Cortex of kidney (tissue), 1 donor: Measurements from ENCODE around the gene UBE4A.

Source experiments
- DNase-seq: peaks from one replicate; lab custom pipeline; 2025; lab: John Stamatoyannopoulos, UW

The UBE4A gene

GRCh38 chr11:118341815-118342489 lies 17.4 kb upstream of the UBE4A start:
- DNase-seq: no peak

DNA sequence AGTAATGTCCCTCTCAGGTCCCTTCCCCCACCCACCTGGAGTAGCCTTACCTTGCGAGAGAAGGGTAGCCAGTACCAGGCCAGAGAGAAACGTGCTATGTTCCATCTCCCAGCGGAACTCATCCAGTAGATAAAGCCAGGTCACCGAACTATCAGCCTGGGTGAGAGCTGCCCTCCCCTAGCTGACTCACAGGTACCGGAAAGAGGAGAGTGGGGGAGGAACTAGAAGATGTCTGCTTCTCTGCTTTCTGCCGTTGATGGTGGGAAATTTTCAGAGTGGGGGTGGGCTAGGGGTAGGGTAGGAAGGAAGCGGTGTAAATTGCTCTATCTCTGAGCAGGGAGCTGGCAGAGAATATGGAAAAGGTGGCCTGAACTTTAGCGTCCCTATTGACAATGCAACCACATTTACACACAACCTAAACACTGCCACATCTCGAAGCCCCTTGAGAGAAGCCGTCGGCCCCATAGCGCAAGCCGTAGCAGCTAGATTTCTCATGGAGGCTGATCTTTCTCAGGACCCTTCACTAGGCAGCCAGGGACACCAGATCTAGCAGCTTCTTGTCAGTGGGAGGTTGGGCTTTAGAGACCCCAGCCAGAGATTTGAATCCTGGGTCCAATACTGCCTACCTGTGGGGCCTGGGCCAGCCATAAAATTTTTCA lies 16.8 kb upstream of the UBE4A start, which contains the start of gene CD3D:
Gene CD3D, minus strand, starts transcription at position 203 of the 659 bp plus-strand sequence. Its CDS starts 98 bp downstream, at position 105.
- no peak for DNase-seq

DNA sequence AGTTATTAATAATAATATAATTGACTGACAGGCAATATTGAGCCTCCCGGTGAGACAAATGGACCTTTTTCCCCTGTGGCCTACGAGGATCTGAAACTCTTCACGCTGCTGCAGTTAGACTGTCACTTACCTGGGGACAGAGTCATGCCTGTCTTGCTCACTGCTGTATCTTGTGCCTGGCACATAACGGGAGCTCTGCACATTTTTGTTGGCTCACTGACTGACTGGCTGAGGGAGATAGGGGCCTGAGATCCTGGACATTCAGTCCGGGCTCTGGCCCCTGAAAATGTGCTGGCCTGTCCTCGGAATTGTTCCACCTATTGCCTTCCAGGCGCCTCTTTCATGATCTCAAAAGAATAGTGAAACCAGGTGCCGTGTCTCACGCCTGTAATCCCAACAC lies 16.2 kb upstream of the UBE4A start:
- DNase-seq: no peak

GRCh38 chr11:118343981-118344515 lies 15.4 kb upstream of the UBE4A start, which contains the start of gene CD3G:
CD3G (plus strand) TSS chr11:118344344; CDS start chr11:118344424, 80 bp downstream.
- DNase-seq: no peak

GRCh38 chr11:118349475-118349874 lies 9.9 kb upstream of the UBE4A start:
- no peak for DNase-seq

- no peak for DNase-seq
These were observed 6.2 kb upstream of the UBE4A start for GRCh38 chr11:118353084-118353710.

GRCh38 chr11:118358071-118358470 lies 1.3 kb upstream of the UBE4A start:
- DNase-seq: no peak

- no peak for DNase-seq
These were observed 5.7 kb downstream of the UBE4A start for GRCh38 chr11:118364956-118365615.

- no peak for DNase-seq
These were observed 6.9 kb downstream of the UBE4A start for GRCh38 chr11:118366287-118366686.

DNA sequence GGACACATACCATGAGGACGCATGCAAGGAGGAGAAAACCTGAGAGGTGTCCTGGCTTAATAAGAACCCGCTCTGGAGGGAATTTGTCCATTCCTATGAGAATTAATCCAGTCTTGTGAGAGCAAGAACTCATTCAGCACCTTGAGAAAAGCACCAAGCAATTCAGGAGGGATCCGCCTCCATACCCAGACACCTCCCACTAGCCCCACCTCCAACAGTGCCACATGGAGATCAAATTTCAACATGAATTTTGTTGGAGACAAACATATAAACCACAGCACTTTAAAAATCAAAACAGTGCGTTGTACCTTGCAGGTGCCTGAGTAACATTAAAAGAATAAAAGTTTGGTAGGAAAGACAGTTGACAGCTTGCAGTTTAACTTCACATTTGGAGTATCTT lies 11.4 kb downstream of the UBE4A start:
- no peak for DNase-seq

DNA sequence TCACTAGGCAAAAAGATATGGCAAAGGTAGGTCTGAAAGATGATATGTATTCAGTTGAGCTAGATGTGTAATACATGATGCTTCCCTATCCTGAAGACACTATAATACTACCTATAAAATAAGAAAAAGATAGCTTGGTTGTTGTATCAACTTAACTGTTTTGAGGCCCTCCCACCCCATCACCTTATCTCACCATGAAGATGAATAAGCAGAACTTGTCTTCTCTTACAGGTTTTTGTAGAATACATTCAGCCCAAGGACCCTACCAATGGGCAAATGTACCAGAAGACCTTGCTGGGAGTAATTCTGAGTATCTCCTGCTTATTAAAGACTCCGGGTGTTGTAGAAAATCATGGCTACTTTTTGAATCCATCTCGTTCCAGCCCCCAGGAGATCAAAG lies 13.9 kb downstream of the UBE4A start:
- no peak for DNase-seq

DNA sequence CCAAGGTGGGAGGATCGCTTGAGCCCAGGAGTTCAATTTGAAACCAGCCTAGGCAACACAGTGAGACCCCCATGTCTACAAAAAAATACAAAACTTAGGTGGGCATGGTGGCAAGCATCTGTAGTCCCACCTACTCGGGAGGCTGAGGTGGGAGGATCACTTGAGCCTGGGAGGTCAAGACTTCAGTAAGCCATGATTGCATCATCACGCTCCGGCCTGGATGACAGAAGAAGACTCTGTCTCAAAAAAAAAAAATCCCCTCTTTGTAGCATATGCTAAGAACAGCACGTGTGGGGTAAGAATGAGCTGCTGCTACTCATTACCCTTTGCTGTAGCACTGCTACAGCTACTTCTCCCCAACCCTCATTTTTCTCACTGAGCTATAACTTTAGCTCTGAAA lies 14.5 kb downstream of the UBE4A start:
- no peak for DNase-seq

DNA sequence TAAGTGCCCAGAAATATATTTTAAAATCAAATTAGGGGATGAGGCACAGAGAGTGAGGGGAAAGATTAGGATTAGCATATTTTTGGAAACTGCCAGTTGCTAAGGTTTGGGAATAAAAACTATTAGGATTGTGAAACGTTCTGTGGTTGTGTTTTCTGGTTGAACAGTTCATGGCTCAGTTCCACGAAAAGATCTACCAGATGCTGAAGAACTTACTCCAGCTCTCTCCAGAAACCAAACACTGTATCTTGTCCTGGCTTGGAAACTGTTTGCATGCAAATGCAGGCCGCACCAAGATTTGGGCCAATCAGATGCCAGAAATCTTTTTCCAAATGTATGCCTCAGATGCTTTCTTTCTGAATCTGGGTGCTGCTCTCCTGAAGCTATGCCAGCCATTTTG lies 15.3 kb downstream of the UBE4A start:
- no peak for DNase-seq

GRCh38 chr11:118375978-118376377 lies 16.6 kb downstream of the UBE4A start:
- DNase-seq: no peak

DNA sequence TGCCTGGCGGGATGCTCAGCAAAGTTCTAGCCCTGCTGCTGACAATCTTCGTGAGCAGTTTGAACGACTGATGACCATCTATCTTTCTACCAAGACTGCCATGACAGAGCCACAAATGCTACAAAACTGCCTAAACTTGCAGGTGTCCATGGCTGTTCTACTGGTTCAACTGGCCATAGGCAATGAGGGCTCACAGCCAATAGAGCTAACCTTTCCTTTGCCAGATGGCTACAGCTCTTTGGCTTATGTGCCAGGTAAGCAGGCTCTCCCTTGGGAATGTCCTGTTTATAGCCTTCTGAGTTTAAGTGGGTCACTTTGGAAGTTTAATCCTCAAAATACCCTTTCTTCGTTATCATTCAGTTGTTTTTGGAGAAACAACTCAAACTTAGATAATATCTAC lies 20.1 kb downstream of the UBE4A start:
- DNase-seq: no peak

DNA sequence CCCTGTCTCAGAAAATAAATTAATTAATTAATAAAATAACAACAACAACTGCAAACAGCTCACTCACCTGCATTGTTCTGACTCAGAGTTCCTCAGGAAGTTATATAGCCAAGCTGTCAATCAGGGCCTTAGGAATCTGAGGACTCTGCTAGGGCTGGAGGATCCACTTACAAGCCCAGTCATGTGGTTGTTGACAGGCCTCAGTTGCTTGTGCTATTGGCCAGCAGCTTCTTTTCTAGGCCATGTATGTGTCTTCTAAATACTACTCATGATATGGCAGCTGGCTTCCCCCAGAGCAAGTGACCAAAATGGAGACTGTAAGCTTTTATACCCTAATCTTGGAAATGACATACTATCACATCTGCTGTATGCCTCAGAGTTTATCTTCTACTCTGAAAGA lies 21.2 kb downstream of the UBE4A start:
- no peak for DNase-seq

DNA sequence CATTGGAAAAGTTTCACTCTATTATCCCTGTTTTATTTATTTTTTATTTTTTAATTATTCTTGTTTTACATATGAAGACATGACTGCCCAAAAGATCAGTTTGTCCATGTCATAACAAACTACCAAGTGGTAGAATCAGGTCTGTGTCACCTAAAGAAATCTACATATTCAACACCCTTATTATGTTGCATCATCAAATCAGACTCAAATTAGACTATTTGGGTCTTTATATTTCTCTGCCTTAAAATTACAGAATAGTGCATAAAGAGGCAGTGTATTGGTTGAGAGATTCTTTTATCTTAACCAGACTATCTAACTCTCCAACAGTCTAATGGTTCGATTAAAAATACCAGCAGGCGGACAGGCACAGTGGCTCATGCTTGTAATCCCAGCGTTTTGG lies 23.6 kb downstream of the UBE4A start:
- no peak for DNase-seq

- DNase-seq: no peak
These were observed 24.3 kb downstream of the UBE4A start for GRCh38 chr11:118383657-118384056.

DNA sequence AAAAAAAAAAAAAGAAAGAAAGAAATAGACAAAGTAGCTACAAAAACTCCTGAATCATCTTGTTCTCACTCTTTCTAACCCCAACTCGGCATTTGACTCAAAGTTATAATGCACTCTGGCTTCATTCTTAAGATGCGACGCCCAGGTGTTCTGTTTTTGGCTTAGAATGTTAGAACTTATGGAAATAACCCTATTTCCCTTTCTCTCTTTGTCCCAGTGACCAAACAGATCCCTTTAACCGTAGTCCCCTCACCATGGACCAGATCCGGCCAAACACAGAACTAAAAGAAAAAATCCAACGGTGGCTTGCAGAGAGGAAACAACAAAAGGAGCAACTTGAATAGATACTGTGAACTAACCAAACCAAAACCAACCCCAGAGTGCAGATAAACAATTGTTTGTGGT lies 36.7 kb downstream of the UBE4A start:
- no peak for DNase-seq

GRCh38 chr11:118397448-118397847 lies 38.0 kb downstream of the UBE4A start:
- no peak for DNase-seq

DNA sequence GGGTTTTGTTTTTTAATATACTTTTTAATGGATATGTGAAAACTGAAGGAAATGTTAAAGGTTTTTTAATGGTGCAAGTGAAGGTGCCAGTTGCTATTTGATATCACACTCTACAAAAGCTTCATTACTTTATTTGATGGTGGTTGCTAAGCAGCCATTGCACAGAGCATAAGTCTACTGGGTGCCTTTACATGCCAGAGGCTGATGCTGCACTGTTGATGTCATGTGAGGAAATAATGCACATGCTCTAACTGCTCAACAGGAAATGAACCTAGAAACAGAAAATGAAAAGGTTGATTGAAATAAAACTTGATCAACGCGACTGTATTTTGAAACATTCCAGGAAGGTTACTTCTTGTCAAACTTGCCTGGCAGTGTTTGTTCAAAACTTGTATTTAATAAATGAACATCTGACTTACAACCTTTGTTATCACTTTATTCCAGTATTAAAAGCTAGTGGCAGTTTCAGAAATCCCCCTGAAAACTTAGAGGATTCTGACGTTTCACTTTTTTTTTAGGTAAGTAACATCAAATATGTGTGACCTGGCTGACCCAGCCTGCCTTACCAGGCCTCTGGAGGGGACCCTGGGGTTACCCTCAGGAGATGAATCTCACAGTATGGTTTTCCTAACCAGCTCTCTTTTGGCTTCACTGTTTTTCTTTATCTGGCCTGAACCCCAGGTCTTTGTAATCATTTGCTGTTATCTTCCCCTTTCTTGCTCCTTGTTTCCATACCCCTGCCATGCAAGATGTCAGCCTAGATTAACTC lies 39.6 kb downstream of the UBE4A start:
- no peak for DNase-seq
